ENCODE data around the gene SMARCA2. TPM values are rescaled to one million over a fixed set of nuclear protein-coding genes. Genes with fewer than 3 reads are reported as not detected.
A peak's percentile ranks its signal among the peaks of the same experiment; 100 is the strongest.
"Not testable (repeated sequence)": the region's sequence is repeated elsewhere in the genome, so short reads cannot be mapped to it uniquely, and the experiment has no call there.

The SMARCA2 gene
- total RNA-seq, 2 experiments from 2014 or later = 91.3 to 94.0 TPM

- DNase-seq (no peak), ATAC-seq (no peak)
- peaks cover 7% of the 10 kb centered on the region for H3K9me3 Mint-ChIP-seq (ENCODE audit: low read depth)
- peaks cover 31% of the 10 kb centered on the region for H3K36me3 Mint-ChIP-seq (ENCODE audit: low read depth)
- no peaks in the 10 kb centered on the region for H3K27me3 Mint-ChIP-seq
- CTCF ChIA-PET = interaction anchor here (1.5 kb wide), 1 partner anchor 11 kb away, joined by 4 read pairs; no protein-coding TSS in a partner anchor
- H3K27ac Mint-ChIP-seq = no peak overlapping the region
- H3K4me1 Mint-ChIP-seq = peaks cover 23% of the 10 kb centered on the region
- H3K4me3 Mint-ChIP-seq = no peak overlapping the region
- intact Hi-C loops (cut with DNase I, micrococcal nuclease) = no loop called here
- POLR2A ChIA-PET = no interaction called here
Observed at GRCh38 chr9:2145746-2146145, 130.6 kb downstream of the SMARCA2 start.

GRCh38 chr9:2146700-2147099, 131.6 kb downstream of the SMARCA2 start:
- POLR2A ChIA-PET; H3K4me3 Mint-ChIP-seq; intact Hi-C loops (cut with DNase I, micrococcal nuclease); ATAC-seq; H3K27me3 Mint-ChIP-seq; H3K27ac Mint-ChIP-seq: not testable (repeated sequence)
- CTCF ChIA-PET = interaction anchor here (0.7 to 1.8 kb wide), 3 partner anchors 8 to 14 kb away, joined by 4 read pairs; no protein-coding TSS in a partner anchor
- peak; percentile 17 for DNase-seq
- Mint-ChIP-seq H3K36me3 (ENCODE audit: low read depth) (peaks cover 33% of the 10 kb centered on the region), H3K4me1 (peaks cover 27% of the 10 kb centered on the region), H3K9me3 (ENCODE audit: low read depth) (peaks cover 10% of the 10 kb centered on the region)

- Mint-ChIP-seq H3K27me3 (no peaks in the 10 kb centered on the region), H3K9me3 (ENCODE audit: low read depth) (peaks cover 12% of the 10 kb centered on the region), H3K36me3 (ENCODE audit: low read depth) (peaks cover 33% of the 10 kb centered on the region), H3K4me3 (no peak overlapping the region), H3K4me1 (peaks cover 31% of the 10 kb centered on the region), H3K27ac (no peak overlapping the region)
- DNase-seq = no peak
- ChIA-PET POLR2A (no interaction called here), CTCF (no interaction called here)
- ATAC-seq = no peak
- intact Hi-C loops (cut with DNase I, micrococcal nuclease) = no loop called here
Observed at GRCh38 chr9:2150338-2150737, 135.2 kb downstream of the SMARCA2 start.

- ChIA-PET CTCF (no interaction called here), POLR2A (no interaction called here)
- H3K27ac Mint-ChIP-seq = no peak overlapping the region
- peaks cover 37% of the 10 kb centered on the region for H3K4me1 Mint-ChIP-seq
- intact Hi-C loops (cut with DNase I, micrococcal nuclease) = no loop called here
- peaks cover 12% of the 10 kb centered on the region for H3K9me3 Mint-ChIP-seq (ENCODE audit: low read depth)
- no peak for ATAC-seq
- no peak for DNase-seq
- H3K4me3 Mint-ChIP-seq = no peak overlapping the region
- H3K27me3 Mint-ChIP-seq = no peaks in the 10 kb centered on the region
- H3K36me3 Mint-ChIP-seq (ENCODE audit: low read depth) = peaks cover 34% of the 10 kb centered on the region
Observed at GRCh38 chr9:2151171-2151570, 136.0 kb downstream of the SMARCA2 start.

- peak overlapping the region; percentile 39 for H3K27ac Mint-ChIP-seq
- no peaks in the 10 kb centered on the region for H3K27me3 Mint-ChIP-seq
- H3K4me1 Mint-ChIP-seq = peaks cover 53% of the 10 kb centered on the region
- ChIA-PET POLR2A (interaction anchor here (0.7 kb wide), 1 partner anchor 1924 kb away, joined by 4 read pairs; no protein-coding TSS in a partner anchor), CTCF (interaction anchor here (0.6 to 1.1 kb wide), 2 partner anchors 10 to 19 kb away, joined by 3 to 4 read pairs; no protein-coding TSS in a partner anchor)
- intact Hi-C loops (cut with DNase I, micrococcal nuclease) = no loop called here
- DNase-seq (no peak), ATAC-seq (no peak)
- H3K36me3 Mint-ChIP-seq (ENCODE audit: low read depth) = peaks cover 28% of the 10 kb centered on the region
- peaks cover 12% of the 10 kb centered on the region for H3K9me3 Mint-ChIP-seq (ENCODE audit: low read depth)
- H3K4me3 Mint-ChIP-seq = no peak overlapping the region
Observed at GRCh38 chr9:2152966-2153629, 138.0 kb downstream of the SMARCA2 start.

- H3K9me3 Mint-ChIP-seq (ENCODE audit: low read depth) = peaks cover 11% of the 10 kb centered on the region
Observed at GRCh38 chr9:2153630-2154217, 138.6 kb downstream of the SMARCA2 start.

GRCh38 chr9:2154731-2155130, 139.6 kb downstream of the SMARCA2 start:
- POLR2A ChIA-PET = no interaction called here
- Mint-ChIP-seq H3K36me3 (ENCODE audit: low read depth) (peaks cover 22% of the 10 kb centered on the region), H3K4me3 (no peak overlapping the region), H3K4me1 (peaks cover 60% of the 10 kb centered on the region), H3K27me3 (no peaks in the 10 kb centered on the region), H3K9me3 (ENCODE audit: low read depth) (peaks cover 8% of the 10 kb centered on the region), H3K27ac (peak overlapping the region; percentile 13)
- CTCF ChIA-PET = no interaction called here
- intact Hi-C loops (cut with DNase I, micrococcal nuclease) = loop anchor here in 1 of 2 experiments (5.0 kb wide), 1 partner anchor 1373 kb away; the partner anchor contains the start of gene RFX3
- DNase-seq (no peak), ATAC-seq (no peak)

More at GRCh38 chr9:2153630-2154217, 138.6 kb downstream of the SMARCA2 start:
- POLR2A ChIA-PET = no interaction called here
- Mint-ChIP-seq H3K36me3 (ENCODE audit: low read depth) (peaks cover 24% of the 10 kb centered on the region), H3K27me3 (no peaks in the 10 kb centered on the region), H3K4me3 (no peak overlapping the region), H3K4me1 (peaks cover 56% of the 10 kb centered on the region), H3K27ac (peak overlapping the region; percentile 52)
- no peak for DNase-seq
- CTCF ChIA-PET = interaction anchor here (0.6 to 1.1 kb wide), 2 partner anchors 10 to 20 kb away, joined by 3 to 4 read pairs; no protein-coding TSS in a partner anchor
- intact Hi-C loops (cut with DNase I, micrococcal nuclease) = no loop called here
- ATAC-seq = no peak

- Mint-ChIP-seq H3K27ac (no peak overlapping the region), H3K4me3 (no peak overlapping the region), H3K36me3 (ENCODE audit: low read depth) (peaks cover 14% of the 10 kb centered on the region), H3K4me1 (peaks cover 62% of the 10 kb centered on the region), H3K27me3 (no peaks in the 10 kb centered on the region), H3K9me3 (ENCODE audit: low read depth) (peaks cover 4% of the 10 kb centered on the region)
- DNase-seq = no peak
- ChIA-PET CTCF (no interaction called here), POLR2A (no interaction called here)
- ATAC-seq = no peak
- intact Hi-C loops (cut with DNase I, micrococcal nuclease) = loop anchor here in 1 of 2 experiments (5.0 kb wide), 1 partner anchor 1371 kb away; the partner anchor contains the start of gene RFX3
Observed at GRCh38 chr9:2155966-2156365, 140.8 kb downstream of the SMARCA2 start.

- peak overlapping the region; percentile 81 for H3K4me3 Mint-ChIP-seq
- CTCF ChIA-PET = interaction anchor here (0.8 to 3.3 kb wide), 3 partner anchors 25 to 1879 kb away, joined by 3 to 11 read pairs (median 4); no protein-coding TSS in a partner anchor
Observed at GRCh38 chr9:2157277-2158110, 142.3 kb downstream of the SMARCA2 start.

GRCh38 chr9:2158111-2158610, 143.0 kb downstream of the SMARCA2 start:
- peak overlapping the region; percentile 99 for H3K27ac Mint-ChIP-seq
- ChIA-PET POLR2A (no interaction called here), CTCF (interaction anchor here (0.8 to 3.3 kb wide), 3 partner anchors 26 to 1880 kb away, joined by 3 to 11 read pairs (median 4); no protein-coding TSS in a partner anchor)
- peak overlapping the region; percentile 81 for H3K4me3 Mint-ChIP-seq
- peaks cover 17% of the 10 kb centered on the region for H3K36me3 Mint-ChIP-seq (ENCODE audit: low read depth)
- peak; percentile 54 for DNase-seq
- H3K4me1 Mint-ChIP-seq = peaks cover 58% of the 10 kb centered on the region
- no peaks in the 10 kb centered on the region for H3K27me3 Mint-ChIP-seq
- H3K9me3 Mint-ChIP-seq (ENCODE audit: low read depth) = no peaks in the 10 kb centered on the region
- intact Hi-C loops (cut with DNase I, micrococcal nuclease) = loop anchor here (1.0 to 5.0 kb wide), 4 partner anchors 83 to 1369 kb away; partner anchors contain the start of genes RFX3 (in 1 of the 2) and SMARCA2 (in 1 of the 2)
- peak; percentile 70 for ATAC-seq

More at GRCh38 chr9:2157277-2158110, 142.3 kb downstream of the SMARCA2 start:
- intact Hi-C loops (cut with DNase I, micrococcal nuclease) = loop anchor here (1.0 to 5.0 kb wide), 4 partner anchors 84 to 1370 kb away; partner anchors contain the start of genes RFX3 (in 1 of the 2) and SMARCA2 (in 1 of the 2)
- DNase-seq (peak; percentile 74), ATAC-seq (peak; percentile 84)
- Mint-ChIP-seq H3K4me1 (peaks cover 63% of the 10 kb centered on the region), H3K27ac (peak overlapping the region; percentile 99), H3K9me3 (ENCODE audit: low read depth) (no peaks in the 10 kb centered on the region), H3K36me3 (ENCODE audit: low read depth) (peaks cover 14% of the 10 kb centered on the region), H3K27me3 (no peaks in the 10 kb centered on the region)
- POLR2A ChIA-PET = no interaction called here

Measured in activated CD4-positive, alpha-beta T cell treated with anti-CD3 and anti-CD28 coated beads for 36 hours (primary cell).